ENCODE measurements around the gene CHN2.

DNA sequence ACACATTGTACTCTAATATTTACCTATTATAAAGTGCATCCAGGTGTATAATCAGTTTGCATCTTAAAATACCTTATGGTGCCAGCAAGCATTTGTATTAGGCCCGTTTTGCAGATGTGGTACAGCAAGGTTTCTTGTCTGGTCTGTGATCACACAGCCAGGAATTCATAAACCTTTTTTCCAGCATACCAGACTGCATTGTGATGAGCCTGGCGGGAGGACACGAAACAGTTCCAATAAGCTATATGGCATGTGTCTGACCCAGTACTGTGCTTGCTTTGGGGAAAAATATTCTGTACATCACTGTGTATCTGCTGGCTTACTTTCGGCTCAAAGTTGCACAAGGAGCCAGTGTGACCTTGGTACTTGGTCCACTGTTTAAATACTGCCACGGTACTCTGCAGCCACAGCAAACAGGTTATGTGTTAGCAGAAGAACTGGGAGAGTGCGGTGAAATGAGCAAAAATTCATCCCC lies 36.3 kb downstream of the CHN2 start:
- TF ChIP-seq TCF7L2 (IDR thresholded peaks at IDR 0.05; ENCODE audit: borderline replicate concordance, extremely low read depth, insufficient read depth, insufficient read length) (no peak), POLR2A (IDR thresholded peaks at IDR 0.05; ENCODE audit: borderline replicate concordance, extremely low read depth, insufficient read depth, insufficient read length) (no peak), POLR2AphosphoS5 (IDR thresholded peaks at IDR 0.05; ENCODE audit: low read depth, low read length) (no peak), EZH2 (IDR thresholded peaks at IDR 0.05) (no peak), EZH2phosphoT487 (IDR thresholded peaks at IDR 0.05; ENCODE audit: borderline replicate concordance) (no peak)
- TF ChIP-seq, protein P1, sequence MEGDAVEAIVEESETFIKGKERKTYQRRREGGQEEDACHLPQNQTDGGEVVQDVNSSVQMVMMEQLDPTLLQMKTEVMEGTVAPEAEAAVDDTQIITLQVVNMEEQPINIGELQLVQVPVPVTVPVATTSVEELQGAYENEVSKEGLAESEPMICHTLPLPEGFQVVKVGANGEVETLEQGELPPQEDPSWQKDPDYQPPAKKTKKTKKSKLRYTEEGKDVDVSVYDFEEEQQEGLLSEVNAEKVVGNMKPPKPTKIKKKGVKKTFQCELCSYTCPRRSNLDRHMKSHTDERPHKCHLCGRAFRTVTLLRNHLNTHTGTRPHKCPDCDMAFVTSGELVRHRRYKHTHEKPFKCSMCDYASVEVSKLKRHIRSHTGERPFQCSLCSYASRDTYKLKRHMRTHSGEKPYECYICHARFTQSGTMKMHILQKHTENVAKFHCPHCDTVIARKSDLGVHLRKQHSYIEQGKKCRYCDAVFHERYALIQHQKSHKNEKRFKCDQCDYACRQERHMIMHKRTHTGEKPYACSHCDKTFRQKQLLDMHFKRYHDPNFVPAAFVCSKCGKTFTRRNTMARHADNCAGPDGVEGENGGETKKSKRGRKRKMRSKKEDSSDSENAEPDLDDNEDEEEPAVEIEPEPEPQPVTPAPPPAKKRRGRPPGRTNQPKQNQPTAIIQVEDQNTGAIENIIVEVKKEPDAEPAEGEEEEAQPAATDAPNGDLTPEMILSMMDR (IDR thresholded peaks at IDR 0.05 in 2 of 3, conservative IDR thresholded peaks at IDR 0.05 in 1 of 3; ENCODE audit: borderline replicate concordance in 1 of 3, insufficient read depth in 1 of 3, low read depth in 2 of 3, low read length in 2 of 3) = no peak
- TF ChIP-seq, protein P2, sequence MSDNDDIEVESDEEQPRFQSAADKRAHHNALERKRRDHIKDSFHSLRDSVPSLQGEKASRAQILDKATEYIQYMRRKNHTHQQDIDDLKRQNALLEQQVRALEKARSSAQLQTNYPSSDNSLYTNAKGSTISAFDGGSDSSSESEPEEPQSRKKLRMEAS (IDR thresholded peaks at IDR 0.05) = no peak

Measured in HCT116 (cell line).